ENCODE measurements around the gene MGA.

The MGA gene

GRCh38 chr15:41698779-41699178, 38.6 kb downstream of the MGA start:
- H3K4me3 ChIP-seq (ENCODE audit: low read length), result no peak overlapping the region
- no peaks in the 10 kb centered on the region for H3K9me2 ChIP-seq (replicated peaks; ENCODE audit: control insufficient read depth, low read length)
- H3K4me1 ChIP-seq (ENCODE audit: control insufficient read depth, low read length), result peaks cover 57% of the 10 kb centered on the region
- peak overlapping the region; percentile 34 for H3K4me2 ChIP-seq (ENCODE audit: low read length)
- H3K79me2 ChIP-seq (ENCODE audit: control insufficient read depth, low read length), result peaks cover 92% of the 10 kb centered on the region
- no peaks in the 10 kb centered on the region for H3K9me3 ChIP-seq (ENCODE audit: control insufficient read depth, insufficient read depth, low read length)
- peak overlapping the region; percentile 30 for H3K27ac ChIP-seq (ENCODE audit: low read depth, low read length)
- TF ChIP-seq CTCF (IDR thresholded peaks at IDR 0.05; ENCODE audit: low read depth, low read length, poor library complexity, severe bottlenecking) (no peak), EZH2phosphoT487 (IDR thresholded peaks at IDR 0.05; ENCODE audit: borderline replicate concordance, low read length) (no peak)
- no peaks in the 10 kb centered on the region for H3K27me3 ChIP-seq (ENCODE audit: control insufficient read depth, low read length)
- peaks cover 39% of the 10 kb centered on the region for H3K36me3 ChIP-seq (ENCODE audit: control insufficient read depth, low read length)
- H3F3A ChIP-seq (ENCODE audit: control insufficient read depth, insufficient read depth), result 0 out of 2 replicates have a peak, but pooled peaks cover 6% of the 10 kb centered on the region
- peaks cover 7% of the 10 kb centered on the region; the same call in 1 of the 2 replicates for H4K20me1 ChIP-seq (ENCODE audit: control insufficient read depth, insufficient read depth, low read depth, low read length)

GRCh38 chr15:41703120-41703519, 42.9 kb downstream of the MGA start:
- Histone ChIP-seq H3K9me2 (replicated peaks; ENCODE audit: control insufficient read depth, low read length) (no peaks in the 10 kb centered on the region), H3K79me2 (ENCODE audit: control insufficient read depth, low read length) (peaks cover 63% of the 10 kb centered on the region), H3F3A (ENCODE audit: control insufficient read depth, insufficient read depth) (0 out of 2 replicates have a peak, but pooled peaks cover 2% of the 10 kb centered on the region), H3K4me2 (ENCODE audit: low read length) (no peak overlapping the region), H3K27me3 (ENCODE audit: control insufficient read depth, low read length) (no peaks in the 10 kb centered on the region), H3K4me3 (ENCODE audit: low read length) (no peak overlapping the region), H3K4me1 (ENCODE audit: control insufficient read depth, low read length) (peaks cover 24% of the 10 kb centered on the region), H3K36me3 (ENCODE audit: control insufficient read depth, low read length) (peaks cover 40% of the 10 kb centered on the region), H3K9me3 (ENCODE audit: control insufficient read depth, insufficient read depth, low read length) (no peaks in the 10 kb centered on the region), H3K27ac (ENCODE audit: low read depth, low read length) (no peak overlapping the region), H4K20me1 (ENCODE audit: control insufficient read depth, insufficient read depth, low read depth, low read length) (0 out of 2 replicates have a peak, but pooled peaks cover 3% of the 10 kb centered on the region)
- no peak for TF ChIP-seq CTCF (IDR thresholded peaks at IDR 0.05; ENCODE audit: low read depth, low read length, poor library complexity, severe bottlenecking)
- TF ChIP-seq EZH2phosphoT487 (IDR thresholded peaks at IDR 0.05; ENCODE audit: borderline replicate concordance, low read length), result no peak

GRCh38 chr15:41713047-41713446, 52.8 kb downstream of the MGA start:
- H3K27ac ChIP-seq (ENCODE audit: low read depth, low read length), result no peak overlapping the region
- no peaks in the 10 kb centered on the region for H3K9me3 ChIP-seq (ENCODE audit: control insufficient read depth, insufficient read depth, low read length)
- no peaks in the 10 kb centered on the region for H3F3A ChIP-seq (ENCODE audit: control insufficient read depth, insufficient read depth)
- no peaks in the 10 kb centered on the region for H4K20me1 ChIP-seq (ENCODE audit: control insufficient read depth, insufficient read depth, low read depth, low read length)
- no peaks in the 10 kb centered on the region for H3K27me3 ChIP-seq (ENCODE audit: control insufficient read depth, low read length)
- H3K4me3 ChIP-seq (ENCODE audit: low read length), result no peak overlapping the region
- H3K4me2 ChIP-seq (ENCODE audit: low read length), result no peak overlapping the region
- no peaks in the 10 kb centered on the region for H3K4me1 ChIP-seq (ENCODE audit: control insufficient read depth, low read length)
- H3K79me2 ChIP-seq (ENCODE audit: control insufficient read depth, low read length), result peaks cover 2% of the 10 kb centered on the region; the same call in 1 of the 2 replicates
- no peaks in the 10 kb centered on the region for H3K9me2 ChIP-seq (replicated peaks; ENCODE audit: control insufficient read depth, low read length)
- no peak for TF ChIP-seq EZH2phosphoT487 (IDR thresholded peaks at IDR 0.05; ENCODE audit: borderline replicate concordance, low read length)
- TF ChIP-seq CTCF (IDR thresholded peaks at IDR 0.05; ENCODE audit: low read depth, low read length, poor library complexity, severe bottlenecking), result no peak
- peaks cover 50% of the 10 kb centered on the region for H3K36me3 ChIP-seq (ENCODE audit: control insufficient read depth, low read length)

All from DOHH2 (cell line).